ENCODE results near the gene UBE4A. TPM values are rescaled to one million over a fixed set of nuclear protein-coding genes. Genes with fewer than 3 reads are reported as not detected.

The UBE4A gene
- total and polyA plus RNA-seq, 2 of the 4 experiments (the other 2 are of a cell fraction) = 15.2 to 69.7 TPM

GRCh38 chr11:118417801-118418200 lies 58.4 kb downstream of the UBE4A start:
- Histone ChIP-seq H4K5ac (ENCODE audit: low read depth, low read length) (no peak overlapping the region), H4K8ac (ENCODE audit: low read depth in 2 of 2, low read length in 2 of 2) (no peak overlapping the region), H2BK5ac (ENCODE audit: low read depth, low read length, poor library complexity, severe bottlenecking) (no peak overlapping the region), H3K9me1 (ENCODE audit: insufficient read depth, low read length) (peaks cover 2% of the 10 kb centered on the region; the same call in 1 of the 2 replicates), H2BK120ac (ENCODE audit: low read depth, low read length) (no peak overlapping the region), H3K36me3 (ENCODE audit: control insufficient read depth, insufficient read depth, low read length) (peaks cover 6% of the 10 kb centered on the region; the same call in 1 of the 2 replicates), H3K9ac (ENCODE audit: low read depth, low read length) (no peak overlapping the region), H3K56ac (ENCODE audit: extremely low read depth, insufficient read depth, low read length) (no peak overlapping the region), H3K4me1 (ENCODE audit: control insufficient read depth, insufficient read depth, low read length) (no peaks in the 10 kb centered on the region), H3K27ac (ENCODE audit: insufficient read depth, low read length) (no peak overlapping the region), H3K4me2 (ENCODE audit: low read depth, low read length) (no peak overlapping the region), H3K27me3 (ENCODE audit: control insufficient read depth, insufficient read depth, low read length) (no peaks in the 10 kb centered on the region), H2AK9ac (replicated peaks; ENCODE audit: low read depth, low read length, poor library complexity) (no peak overlapping the region), H3K18ac (ENCODE audit: low read depth, low read length) (no peak overlapping the region), H3K9me3 (ENCODE audit: control insufficient read depth, insufficient read depth, low read length) (no peaks in the 10 kb centered on the region), H2AK5ac (ENCODE audit: low read depth, low read length) (no peak overlapping the region), H3K4me3 (ENCODE audit: insufficient read depth, low read depth, low read length) (no peak overlapping the region), H3K4ac (ENCODE audit: low read depth, low read length) (no peak overlapping the region), H3K79me1 (ENCODE audit: low read depth in 1 of 2, low read length in 2 of 2) (peaks cover 10% of the 10 kb centered on the region in 2 experiments; a peak in 2 of 4 replicates), H2AFZ (replicated peaks; ENCODE audit: low read length, poor library complexity) (no peak overlapping the region), H3K23ac (ENCODE audit: low read depth, low read length) (no peak overlapping the region), H2BK20ac (ENCODE audit: low read depth, low read length) (no peak overlapping the region), H2BK15ac (ENCODE audit: low read depth, low read length) (no peak overlapping the region), H4K20me1 (ENCODE audit: insufficient read depth, low read length) (no peaks in the 10 kb centered on the region; the same call in 1 of the 2 replicates), H4K91ac (ENCODE audit: insufficient read depth, low read depth, low read length) (no peak overlapping the region), H3K14ac (replicated peaks; ENCODE audit: low read depth, low read length) (no peak overlapping the region)
- no peak for TF ChIP-seq MAZ (IDR thresholded peaks at IDR 0.05; ENCODE audit: borderline replicate concordance, low read depth, low read length)
- BruUV-seq (replicated peaks) = no TSS peak
- WGBS, 2 experiments (ENCODE audit: extremely low coverage in 2 of 2, insufficient read length in 1 of 2) = no CpG with 5 or more reads among the region's 4 CpGs
- intact Hi-C loops (cut with micrococcal nuclease) (no loop called here), in situ Hi-C loops (cut with MboI; ENCODE audit: low sequenced_read_pairs) (no loop called here), dilution Hi-C loops (cut with HindIII; ENCODE audit: low sequenced_read_pairs, unreplicated experiment) (no loop called here)
- ATAC-seq (ENCODE audit: low read depth) = no peak
- no peak for DNase-seq
- ChIA-PET POLR2A (ENCODE audit: unreplicated experiment) (no interaction called here), CTCF (no interaction called here)
